H1 (cell line): ENCODE data around the gene PROM2.

ENCODE experiments used
- ATF3 ChIP-seq: IDR thresholded peaks from 2 replicates; pipeline ENCODE4 v1.6.1; 2011; ENCODE audit warnings: low read depth, mild to moderate bottlenecking, low read length; ENCODE audit not compliant: insufficient read depth
- CHD7 ChIP-seq: fragments of 300-600 bp; sonication (generic); IDR thresholded peaks from 2 replicates; pipeline ENCODE4 v1.7.1; 2012; ENCODE audit warnings: low read length, moderate library complexity, mild to moderate bottlenecking, inconsistent platforms; ENCODE audit not compliant: insufficient replicate concordance
- CTCF ChIP-seq, 3 experiments: IDR thresholded peaks; 1 replicate in 2 of 3; 2 replicates in 1 of 3; pipeline versions ENCODE4 v1.5.1 to v1.6.1; 2011; ENCODE audit warnings: low read length in 3 of 3, mild to moderate bottlenecking in 3 of 3, inconsistent platforms in 2 of 3, low read depth in 1 of 3, moderate library complexity in 1 of 3; ENCODE audit not compliant: insufficient read depth in 1 of 3; ENCODE audit errors: control extremely low read depth in 1 of 3
- RAD21 ChIP-seq, 2 experiments: IDR thresholded peaks in 1 of 2; conservative IDR thresholded peaks in 1 of 2; 2 replicates each; pipeline ENCODE4 v1.6.1; 2011; ENCODE audit warnings: low read depth in 2 of 2, low read length in 2 of 2, improper control_type of control experiment in 1 of 2, inconsistent platforms in 1 of 2, mild to moderate bottlenecking in 1 of 2, moderate library complexity in 1 of 2
- SAP30 ChIP-seq: fragments of 300-600 bp; sonication (generic); IDR thresholded peaks from 2 replicates; pipeline ENCODE4 v1.7.1; 2012; ENCODE audit warnings: low read length, moderate library complexity, mild to moderate bottlenecking, inconsistent platforms; ENCODE audit not compliant: insufficient read depth, insufficient replicate concordance
- SIN3A ChIP-seq, 2 experiments: IDR thresholded peaks in 1 of 2; conservative IDR thresholded peaks in 1 of 2; 2 replicates each; pipeline ENCODE4 v1.6.1; 2011 to 2012; ENCODE audit warnings: low read length in 2 of 2, improper control_type of control experiment in 1 of 2, low read depth in 1 of 2, mild to moderate bottlenecking in 1 of 2
- SIX5 ChIP-seq: IDR thresholded peaks from 2 replicates; pipeline ENCODE4 v1.6.1; 2011; ENCODE audit warnings: mild to moderate bottlenecking, low read depth, low read length
- TAF1 ChIP-seq: IDR thresholded peaks from 2 replicates; pipeline ENCODE4 v1.6.1; 2011; ENCODE audit warnings: mild to moderate bottlenecking, low read depth, low read length
- TCF12 ChIP-seq: IDR thresholded peaks from 2 replicates; pipeline ENCODE4 v1.6.1; 2011; ENCODE audit warnings: low read depth, mild to moderate bottlenecking, low read length

GRCh38 chr2:95310216-95310615, 36.0 kb downstream of the PROM2 start:
- TF ChIP-seq CTCF (IDR thresholded peaks at IDR 0.05; ENCODE audit: control extremely low read depth in 1 of 3, insufficient read depth in 1 of 3, low read depth in 1 of 3, low read length in 3 of 3), result no peak
- TF ChIP-seq ATF3, result no peak
- TF ChIP-seq TAF1, result no peak
- no peak for TF ChIP-seq RAD21 (IDR thresholded peaks at IDR 0.05 in 1 of 2, conservative IDR thresholded peaks at IDR 0.05 in 1 of 2; ENCODE audit: low read depth in 2 of 2, low read length in 2 of 2)
- TF ChIP-seq SIX5, result no peak
- TF ChIP-seq SIN3A (conservative IDR thresholded peaks at IDR 0.05 in 1 of 2, IDR thresholded peaks at IDR 0.05 in 1 of 2; ENCODE audit: low read depth in 1 of 2, low read length in 2 of 2), result no peak
- no peak for TF ChIP-seq SAP30
- no peak for TF ChIP-seq CHD7
- TF ChIP-seq TCF12, result no peak
